ENCODE results near the gene MCUR1.
"Not testable (repeated sequence)": the region's sequence is repeated elsewhere in the genome, so short reads cannot be mapped to it uniquely, and the experiment has no call there.

Gene MCUR1, protein sequence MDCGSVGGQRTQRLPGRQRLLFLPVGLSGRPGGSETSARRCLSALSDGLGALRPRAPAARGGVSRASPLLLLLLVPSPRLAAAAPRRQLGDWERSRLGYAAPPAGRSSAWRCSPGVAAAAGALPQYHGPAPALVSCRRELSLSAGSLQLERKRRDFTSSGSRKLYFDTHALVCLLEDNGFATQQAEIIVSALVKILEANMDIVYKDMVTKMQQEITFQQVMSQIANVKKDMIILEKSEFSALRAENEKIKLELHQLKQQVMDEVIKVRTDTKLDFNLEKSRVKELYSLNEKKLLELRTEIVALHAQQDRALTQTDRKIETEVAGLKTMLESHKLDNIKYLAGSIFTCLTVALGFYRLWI

DNA sequence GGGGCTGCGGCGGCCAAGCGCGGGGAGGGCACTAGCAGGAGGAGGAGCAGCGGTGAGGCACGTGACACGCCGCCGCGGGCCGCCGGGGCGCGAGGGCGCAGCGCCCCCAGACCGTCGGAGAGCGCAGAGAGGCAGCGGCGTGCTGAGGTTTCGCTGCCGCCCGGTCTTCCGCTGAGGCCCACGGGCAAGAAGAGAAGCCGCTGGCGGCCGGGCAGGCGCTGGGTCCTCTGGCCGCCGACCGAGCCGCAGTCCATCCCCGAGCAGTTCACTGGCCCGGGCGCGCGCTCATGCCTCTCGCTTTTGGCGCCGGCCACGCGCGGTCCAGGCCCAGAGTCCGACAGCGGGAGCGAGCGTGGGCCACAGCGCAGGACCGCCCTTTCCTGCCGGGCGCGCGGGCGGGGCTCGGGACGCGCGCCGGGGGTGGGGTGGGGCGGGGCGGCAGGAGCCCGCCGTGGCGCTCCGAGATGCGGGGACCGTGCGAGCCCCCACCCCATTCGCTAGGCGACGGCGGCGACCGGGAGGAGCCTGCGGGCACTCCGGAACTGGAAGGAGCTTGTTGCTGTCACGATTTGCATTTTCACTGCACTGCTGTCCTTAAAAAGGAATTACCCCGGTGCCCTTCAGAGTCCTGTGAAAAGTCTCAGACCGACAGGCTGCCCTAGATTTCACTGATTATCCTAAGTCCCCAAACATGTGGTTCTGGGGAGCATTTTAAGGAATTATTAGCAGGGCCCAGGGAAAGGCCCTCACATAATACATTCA, at the start of gene MCUR1:
TSS of gene MCUR1 (minus strand) at position 382 of the 762 bp plus-strand sequence. CDS start at position 254, 128 bp downstream.
- Mint-ChIP-seq H3K27me3 (no peaks in the 10 kb centered on the region), H3K36me3 (peaks cover under 1% of the 10 kb centered on the region)

DNA sequence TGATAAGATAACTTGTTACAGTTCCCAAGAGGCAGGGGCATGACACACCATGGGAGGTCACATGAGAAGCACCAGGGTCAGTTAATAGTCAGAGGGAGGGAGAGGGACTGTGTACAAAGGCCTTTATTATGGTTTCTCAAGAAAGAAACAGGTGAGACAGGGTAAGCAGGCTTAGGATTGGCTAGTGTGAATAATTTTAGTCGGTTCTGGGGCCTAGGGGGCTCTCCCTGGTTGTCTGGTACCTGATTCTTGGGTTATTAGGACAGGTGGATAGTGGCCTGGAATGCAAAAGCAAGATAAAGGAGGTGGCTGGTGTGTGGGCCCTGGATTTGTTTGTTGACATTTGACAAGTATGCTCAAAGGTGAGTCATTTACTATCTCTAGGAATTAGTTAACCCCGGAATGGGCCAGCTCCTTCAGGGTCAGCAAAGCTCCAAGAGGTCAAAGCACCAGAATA, 49.4 kb upstream of the MCUR1 start:
- H3K36me3 Mint-ChIP-seq, result no peaks in the 10 kb centered on the region
- H3K9me3 Mint-ChIP-seq, result peaks cover 3% of the 10 kb centered on the region
- DNase-seq (ENCODE audit: low spot score in 2 of 2) (no peak), ATAC-seq (ENCODE audit: low read depth) (no peak)
- H3K27me3 Mint-ChIP-seq, result peaks cover 14% of the 10 kb centered on the region
- H3K4me3 Mint-ChIP-seq, result no peak overlapping the region
- H3K27ac Mint-ChIP-seq, result no peak overlapping the region
- peaks cover 3% of the 10 kb centered on the region for H3K4me1 Mint-ChIP-seq

More for the DNA sequence above, at the start of gene MCUR1:
- Mint-ChIP-seq H3K4me1 (peaks cover 29% of the 10 kb centered on the region), H3K4me3 (peak within 1 kb of the TSS; percentile 84), H3K9me3 (no peaks in the 10 kb centered on the region), H3K27ac (peak within 1 kb of the TSS; percentile 93)
- peak; percentile 80 to 81 for DNase-seq (ENCODE audit: low spot score in 2 of 2)
- ATAC-seq (ENCODE audit: low read depth), result peak; percentile 80

DNA sequence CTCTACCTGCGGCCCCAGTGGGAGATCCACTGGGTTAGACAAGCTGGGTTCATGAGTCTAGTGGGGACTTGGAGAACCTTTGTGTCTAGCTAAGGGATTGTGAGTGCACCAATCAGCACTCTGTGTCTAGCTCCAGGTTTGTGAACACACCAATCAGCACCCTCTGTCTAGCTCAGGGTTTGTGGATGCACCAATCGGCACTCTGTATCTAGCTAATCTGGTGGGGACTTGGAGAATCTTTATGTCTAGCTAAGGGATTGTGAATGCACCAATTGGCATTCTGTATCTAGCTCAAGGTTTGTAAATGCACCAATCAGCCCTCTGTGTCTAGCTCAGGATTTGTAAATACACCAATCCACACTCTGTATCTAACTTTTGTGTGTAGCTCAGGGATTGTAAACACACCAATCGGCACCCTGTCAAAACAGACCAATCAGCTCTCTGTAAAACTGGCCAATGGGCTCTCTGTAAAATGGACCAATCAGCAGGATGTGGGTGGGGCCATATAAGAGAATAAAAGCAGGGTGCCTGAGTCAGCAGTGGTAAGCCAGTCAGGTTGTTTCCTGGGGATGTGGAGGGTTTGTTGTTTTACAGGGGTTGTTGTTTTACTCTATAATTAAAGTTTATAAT, 46.3 kb upstream of the MCUR1 start:
- H3K27ac Mint-ChIP-seq; DNase-seq (ENCODE audit: low spot score in 2 of 2); H3K4me3 Mint-ChIP-seq; H3K4me1 Mint-ChIP-seq; H3K36me3 Mint-ChIP-seq; H3K9me3 Mint-ChIP-seq; ATAC-seq (ENCODE audit: low read depth): not testable (repeated sequence)
- peaks cover 13% of the 10 kb centered on the region for H3K27me3 Mint-ChIP-seq

DNA sequence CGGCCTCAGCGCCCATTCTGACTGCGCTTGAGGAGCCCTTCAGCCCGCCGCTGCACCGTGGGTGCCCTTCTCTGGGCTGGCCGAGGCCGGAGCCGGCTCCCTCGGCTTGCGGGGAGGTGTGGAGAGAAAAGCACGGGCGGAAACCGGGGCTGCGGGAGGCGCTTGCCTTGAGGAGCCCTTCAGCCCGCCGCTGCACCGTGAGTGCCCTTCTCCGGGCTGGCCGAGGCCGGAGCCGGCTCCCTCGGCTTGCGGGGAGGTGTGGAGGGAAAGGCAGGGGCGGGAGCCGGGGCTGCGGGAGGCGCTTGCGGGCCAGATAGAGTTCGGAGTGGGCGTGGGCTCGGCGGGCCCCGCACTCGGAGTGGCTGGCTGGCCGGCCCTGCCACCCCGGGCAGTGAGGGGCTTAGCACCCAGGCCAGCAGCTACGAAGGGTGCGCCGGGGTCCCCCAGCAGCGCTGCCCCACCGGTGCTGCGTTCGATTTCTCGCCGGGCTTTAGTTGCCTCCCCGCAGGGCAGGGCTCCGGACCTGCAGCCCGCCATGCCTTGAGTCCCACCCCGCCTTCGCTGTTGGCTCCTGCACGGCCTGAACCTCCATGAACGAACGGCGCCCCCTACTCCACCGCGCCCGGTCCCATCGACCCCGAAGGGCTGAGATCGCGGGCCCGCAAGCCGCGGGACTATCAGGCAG, 45.7 kb upstream of the MCUR1 start:
- ATAC-seq (ENCODE audit: low read depth), result no peak
- DNase-seq (ENCODE audit: low spot score in 2 of 2), result no peak
- peaks cover 16% of the 10 kb centered on the region for H3K27me3 Mint-ChIP-seq
- H3K4me3 Mint-ChIP-seq, result no peak overlapping the region
- no peak overlapping the region for H3K27ac Mint-ChIP-seq
- H3K9me3 Mint-ChIP-seq, result peaks cover 3% of the 10 kb centered on the region
- peaks cover 1% of the 10 kb centered on the region for H3K4me1 Mint-ChIP-seq
- H3K36me3 Mint-ChIP-seq, result no peaks in the 10 kb centered on the region

DNA sequence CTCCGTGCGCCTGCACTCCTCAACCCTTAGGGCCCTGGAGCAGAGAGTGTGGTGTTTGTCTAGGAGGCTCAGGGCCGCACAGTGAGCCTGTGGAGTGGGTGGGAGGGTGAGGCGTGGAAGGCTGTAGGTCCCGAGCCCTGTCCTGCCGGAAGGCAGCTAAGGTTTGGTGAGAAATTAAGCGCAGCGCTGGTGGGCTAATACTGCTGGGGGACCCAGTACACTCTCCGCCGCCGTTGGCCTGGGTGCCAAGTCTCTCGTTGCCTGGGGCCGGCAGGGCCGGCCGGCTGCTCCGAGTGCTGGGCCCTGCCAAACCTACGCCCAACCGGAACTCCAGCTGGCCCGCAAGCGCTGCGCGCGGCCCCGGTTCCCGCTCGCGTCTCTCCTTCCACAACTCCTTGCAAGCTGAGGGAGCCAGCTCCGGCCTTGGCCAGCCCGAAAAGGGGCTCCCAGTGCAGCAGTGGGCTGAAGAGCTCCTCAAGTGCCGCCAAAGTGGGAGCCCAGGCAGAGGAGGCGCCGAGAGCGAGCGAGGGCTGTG, 40.4 kb upstream of the MCUR1 start:
- Mint-ChIP-seq H3K27ac (no peak overlapping the region), H3K9me3 (no peaks in the 10 kb centered on the region), H3K27me3 (peaks cover 7% of the 10 kb centered on the region), H3K36me3 (no peaks in the 10 kb centered on the region), H3K4me3 (no peak overlapping the region), H3K4me1 (no peaks in the 10 kb centered on the region)
- DNase-seq (ENCODE audit: low spot score in 2 of 2) (no peak), ATAC-seq (ENCODE audit: low read depth) (no peak)

DNA sequence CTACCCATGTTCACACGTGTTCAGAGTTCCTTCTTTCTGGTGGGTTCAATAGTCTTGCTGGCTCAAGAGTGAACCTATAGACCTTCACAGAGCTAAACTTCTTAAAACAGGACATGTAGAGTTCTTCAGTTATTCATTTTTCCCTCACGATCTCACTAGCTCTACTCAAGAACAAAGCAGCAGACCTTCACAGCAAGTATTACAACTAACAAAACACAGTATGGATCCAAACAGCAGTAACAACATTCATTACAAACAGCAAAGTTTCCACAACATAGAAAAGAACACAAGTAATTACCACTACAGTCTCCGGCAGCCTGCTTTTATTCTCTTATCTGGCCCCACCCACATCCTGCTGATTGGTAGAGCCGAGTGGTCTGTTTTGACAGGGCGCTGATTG, 39.5 kb upstream of the MCUR1 start:
- Mint-ChIP-seq H3K4me3 (no peak overlapping the region), H3K36me3 (no peaks in the 10 kb centered on the region), H3K4me1 (no peaks in the 10 kb centered on the region), H3K27ac (no peak overlapping the region), H3K9me3 (no peaks in the 10 kb centered on the region), H3K27me3 (peaks cover 7% of the 10 kb centered on the region)
- DNase-seq (ENCODE audit: low spot score in 2 of 2) (no peak), ATAC-seq (ENCODE audit: low read depth) (no peak)

DNA sequence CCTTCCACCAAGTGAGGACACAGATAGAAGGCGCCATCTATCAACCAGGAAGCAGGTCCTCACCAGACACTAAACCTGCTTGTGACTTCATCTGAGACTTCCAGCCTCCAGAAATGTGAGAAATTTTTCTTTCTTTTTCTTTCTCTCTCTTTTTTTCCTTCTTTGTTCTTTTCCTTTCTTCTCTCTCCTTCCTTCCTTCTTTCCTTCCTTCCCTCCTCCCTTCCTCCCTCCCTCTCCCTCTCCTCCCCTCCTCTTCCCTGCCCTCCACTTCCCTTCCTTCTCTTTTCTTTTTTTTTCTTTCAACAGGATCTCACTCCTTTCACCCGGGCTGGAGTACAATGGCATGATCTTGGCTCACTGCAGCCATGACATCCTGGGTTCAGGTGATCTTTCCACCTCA, 37.4 kb upstream of the MCUR1 start:
- Mint-ChIP-seq H3K27me3 (peaks cover 10% of the 10 kb centered on the region), H3K27ac (no peak overlapping the region), H3K4me3 (no peak overlapping the region), H3K4me1 (no peaks in the 10 kb centered on the region), H3K9me3 (no peaks in the 10 kb centered on the region), H3K36me3 (no peaks in the 10 kb centered on the region)
- no peak for ATAC-seq (ENCODE audit: low read depth)
- DNase-seq (ENCODE audit: low spot score in 2 of 2), result no peak

DNA sequence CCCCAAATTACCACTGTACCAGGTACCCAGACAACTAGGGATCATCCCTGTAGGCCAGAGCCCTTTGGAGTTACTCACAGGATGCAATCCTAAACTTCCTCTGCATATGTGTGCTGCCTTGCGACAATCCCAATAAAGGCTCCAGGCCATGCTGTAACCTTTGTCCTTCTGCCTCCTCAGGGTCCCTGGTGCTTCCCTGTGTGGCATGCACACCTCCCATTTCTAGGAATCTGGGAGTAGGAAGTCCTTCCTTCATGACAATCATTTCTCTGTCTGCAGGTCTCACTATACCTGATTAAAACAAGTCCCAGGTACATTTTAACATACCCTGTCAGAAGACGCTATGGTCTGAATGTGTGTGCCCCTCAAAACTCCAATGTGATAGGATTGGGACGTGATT, 37.0 kb upstream of the MCUR1 start:
- H3K36me3 Mint-ChIP-seq, result no peaks in the 10 kb centered on the region
- H3K4me1 Mint-ChIP-seq, result no peaks in the 10 kb centered on the region
- DNase-seq (ENCODE audit: low spot score in 2 of 2) (no peak), ATAC-seq (ENCODE audit: low read depth) (no peak)
- no peaks in the 10 kb centered on the region for H3K9me3 Mint-ChIP-seq
- H3K27me3 Mint-ChIP-seq, result peaks cover 12% of the 10 kb centered on the region
- no peak overlapping the region for H3K27ac Mint-ChIP-seq
- no peak overlapping the region for H3K4me3 Mint-ChIP-seq

DNA sequence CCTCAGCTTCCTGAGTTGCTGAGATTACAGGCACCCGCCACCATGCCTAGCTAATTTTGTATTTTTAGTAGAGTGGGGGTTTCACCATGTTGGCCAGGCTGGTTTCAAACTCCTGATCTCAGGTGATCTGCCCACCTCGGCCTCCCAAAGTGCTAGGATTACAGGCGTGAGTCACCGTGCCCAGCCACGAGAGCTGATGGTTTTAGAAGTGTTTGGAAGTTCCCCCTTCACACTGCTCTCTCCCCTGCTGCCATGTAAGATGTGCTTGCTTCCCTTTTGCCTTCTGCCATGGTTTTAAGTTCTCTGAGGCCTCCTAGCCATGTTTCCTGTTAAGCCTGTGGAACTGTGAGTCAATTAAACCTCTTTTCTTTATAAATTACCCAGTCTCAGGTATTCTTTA, 36.3 kb upstream of the MCUR1 start:
- not testable (repeated sequence) for ATAC-seq (ENCODE audit: low read depth); H3K9me3 Mint-ChIP-seq; H3K4me3 Mint-ChIP-seq; H3K36me3 Mint-ChIP-seq; H3K27ac Mint-ChIP-seq; H3K4me1 Mint-ChIP-seq; DNase-seq (ENCODE audit: low spot score in 2 of 2)
- peaks cover 12% of the 10 kb centered on the region for H3K27me3 Mint-ChIP-seq

DNA sequence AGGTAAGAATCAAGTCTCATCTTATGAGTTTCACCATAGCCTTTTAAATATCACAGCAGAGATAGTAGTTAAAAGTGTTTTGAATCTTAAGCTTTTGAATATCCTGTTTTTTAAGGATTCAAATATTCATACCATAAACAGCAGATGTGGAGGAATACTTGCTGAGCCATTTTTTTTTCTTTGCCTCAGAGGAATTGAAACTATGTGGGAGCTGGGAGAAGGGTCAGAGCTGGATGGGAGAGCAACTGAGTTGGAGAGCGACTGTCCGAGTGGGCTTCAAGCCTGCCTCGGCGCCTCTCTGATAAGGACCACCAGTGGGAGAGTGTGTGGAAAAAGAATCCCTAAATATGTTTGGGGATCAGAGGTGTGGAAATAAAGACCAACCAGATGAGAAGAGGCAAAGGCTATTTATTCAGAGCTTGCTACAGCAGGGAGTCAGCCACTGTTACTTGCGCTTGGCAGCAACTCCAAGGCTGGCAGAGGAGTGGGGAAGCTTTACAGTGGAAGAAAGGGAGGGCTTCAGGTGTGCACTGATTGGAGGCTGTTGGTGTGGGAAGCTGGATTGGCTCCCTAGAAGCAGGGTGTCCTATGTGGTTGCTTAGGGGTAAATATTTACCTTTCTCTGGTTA, 34.3 kb upstream of the MCUR1 start:
- H3K4me1 Mint-ChIP-seq, result no peaks in the 10 kb centered on the region
- DNase-seq (ENCODE audit: low spot score in 2 of 2), result no peak
- no peak overlapping the region for H3K4me3 Mint-ChIP-seq
- no peaks in the 10 kb centered on the region for H3K36me3 Mint-ChIP-seq
- H3K9me3 Mint-ChIP-seq, result no peaks in the 10 kb centered on the region
- H3K27ac Mint-ChIP-seq, result no peak overlapping the region
- ATAC-seq (ENCODE audit: low read depth), result no peak
- H3K27me3 Mint-ChIP-seq, result peaks cover 8% of the 10 kb centered on the region

DNA sequence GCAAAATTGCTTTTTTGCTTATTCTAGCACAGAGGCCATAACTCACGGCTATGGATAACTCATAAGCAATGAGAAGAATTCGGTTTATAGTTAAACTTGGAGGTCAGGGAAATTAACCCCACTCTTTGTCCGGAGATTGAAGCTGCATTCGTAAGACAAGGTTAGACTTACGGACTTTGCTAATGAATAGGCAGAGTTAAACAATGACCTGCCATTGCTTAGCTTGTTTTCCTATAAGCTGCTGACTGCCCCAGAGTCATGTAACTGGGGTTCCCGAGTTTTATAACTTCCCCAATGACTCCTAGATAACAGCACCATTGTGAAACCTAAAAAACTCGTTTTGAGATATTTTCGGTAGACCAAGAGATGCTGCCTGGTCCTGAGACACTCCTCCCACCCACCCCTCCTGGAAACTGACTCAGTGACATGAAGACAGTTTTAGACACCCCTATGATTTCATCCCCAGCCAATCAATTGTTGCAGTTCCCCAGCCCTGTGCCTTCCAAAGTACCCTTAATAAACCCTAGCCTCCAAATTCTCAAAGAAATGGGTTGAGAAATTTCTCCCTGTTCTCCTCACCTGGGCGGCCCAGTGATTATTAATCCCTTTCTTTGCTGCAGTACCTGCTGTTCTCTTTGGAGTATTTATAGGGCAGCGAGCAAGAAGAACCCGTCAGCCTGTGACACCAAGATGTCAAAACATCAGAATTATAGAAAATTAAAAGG, 33.1 kb upstream of the MCUR1 start:
- no peaks in the 10 kb centered on the region for H3K36me3 Mint-ChIP-seq
- H3K4me1 Mint-ChIP-seq, result no peaks in the 10 kb centered on the region
- H3K27me3 Mint-ChIP-seq, result peaks cover 8% of the 10 kb centered on the region
- ATAC-seq (ENCODE audit: low read depth), result no peak
- no peak overlapping the region for H3K4me3 Mint-ChIP-seq
- H3K9me3 Mint-ChIP-seq, result no peaks in the 10 kb centered on the region
- DNase-seq (ENCODE audit: low spot score in 2 of 2), result no peak
- H3K27ac Mint-ChIP-seq, result no peak overlapping the region

DNA sequence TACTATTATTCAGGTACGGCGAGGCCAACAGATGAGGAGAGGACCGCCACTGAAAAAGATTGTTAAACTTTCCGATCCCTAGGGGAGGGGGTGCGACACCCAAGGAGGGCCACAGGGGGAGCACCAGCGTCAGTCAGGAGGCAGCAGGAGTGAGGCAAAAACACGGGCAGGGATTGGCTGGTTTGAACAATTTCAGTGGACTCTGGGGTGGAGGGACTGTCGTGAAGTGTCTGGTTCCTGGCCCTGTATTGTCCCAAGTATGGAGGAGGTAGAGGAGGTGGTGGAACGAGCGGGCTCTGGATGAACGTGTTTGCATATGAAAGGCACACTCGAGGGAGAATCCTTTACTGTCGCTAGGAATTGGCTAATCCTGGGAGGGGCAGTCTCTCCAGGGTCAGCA, 32.5 kb upstream of the MCUR1 start:
- ATAC-seq (ENCODE audit: low read depth), result no peak
- Mint-ChIP-seq H3K36me3 (no peaks in the 10 kb centered on the region), H3K4me3 (no peak overlapping the region), H3K4me1 (no peaks in the 10 kb centered on the region), H3K27ac (no peak overlapping the region), H3K9me3 (no peaks in the 10 kb centered on the region), H3K27me3 (peaks cover 7% of the 10 kb centered on the region)
- DNase-seq (ENCODE audit: low spot score in 2 of 2), result no peak

DNA sequence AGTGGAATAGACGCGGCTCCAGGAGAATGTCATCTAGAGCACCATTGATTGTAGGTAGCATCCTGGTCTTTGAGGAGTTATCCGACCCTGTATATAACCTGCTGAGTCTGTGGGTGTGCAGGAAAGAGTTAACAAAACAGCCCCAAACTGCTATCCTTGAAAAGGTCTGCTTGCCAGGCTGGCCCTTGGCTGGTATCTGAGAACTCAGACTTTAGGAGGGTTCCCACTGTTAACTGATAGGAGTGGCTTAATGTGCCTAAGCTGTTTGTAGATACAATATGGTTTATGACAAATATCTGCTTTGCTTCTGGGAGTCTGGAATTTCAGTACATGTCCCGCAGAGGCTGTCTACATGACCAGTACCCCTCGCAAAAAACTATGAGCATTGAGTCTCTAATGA, 27.6 kb upstream of the MCUR1 start:
- no peak for DNase-seq (ENCODE audit: low spot score in 2 of 2)
- H3K9me3 Mint-ChIP-seq, result peaks cover under 1% of the 10 kb centered on the region
- no peaks in the 10 kb centered on the region for H3K36me3 Mint-ChIP-seq
- H3K27me3 Mint-ChIP-seq, result peaks cover 4% of the 10 kb centered on the region
- no peak for ATAC-seq (ENCODE audit: low read depth)
- no peak overlapping the region for H3K4me3 Mint-ChIP-seq
- no peak overlapping the region for H3K27ac Mint-ChIP-seq
- H3K4me1 Mint-ChIP-seq, result no peaks in the 10 kb centered on the region
